Hematopoietic multipotent progenitor cell treated with erythropoietin and hydrocortisone succinate and interleukin-3 and kit ligand, for 8 days (in vitro differentiated cells): ENCODE results near the gene SULT1C2.
"Not testable (repeated sequence)": the region's sequence is repeated elsewhere in the genome, so short reads cannot be mapped to it uniquely, and the experiment has no call there.

Experiments
- DNase-seq: peaks from one replicate; pipeline ENCODE4 v3.0.0-alpha.2; 2015

Gene SULT1C2

GRCh38 chr2:108288534-108289106 lies at the start of gene SULT1C2:
Gene SULT1C2 (plus strand): TSS chr2:108288895. CDS start chr2:108293668, 4,773 bp downstream.
- no peak for DNase-seq

- DNase-seq, result no peak
Observed at GRCh38 chr2:108239786-108240185, 48.9 kb upstream of the SULT1C2 start, which contains the start of gene SULT1C3. Gene SULT1C3 (plus strand): TSS chr2:108239968. CDS start chr2:108247195, 7,227 bp downstream.

GRCh38 chr2:108240966-108241365 lies 47.7 kb upstream of the SULT1C2 start:
- DNase-seq, result no peak

- DNase-seq, result no peak
Observed at GRCh38 chr2:108243566-108243965, 45.1 kb upstream of the SULT1C2 start.

GRCh38 chr2:108244667-108245414 lies 43.9 kb upstream of the SULT1C2 start:
- DNase-seq, result no peak

GRCh38 chr2:108253106-108253505 lies 35.6 kb upstream of the SULT1C2 start:
- DNase-seq, result no peak

- no peak for DNase-seq
Observed at GRCh38 chr2:108257757-108258331, 30.9 kb upstream of the SULT1C2 start.

- DNase-seq, result no peak
Observed at GRCh38 chr2:108260773-108261172, 27.9 kb upstream of the SULT1C2 start.

- DNase-seq, result no peak
Observed at GRCh38 chr2:108262036-108262435, 26.7 kb upstream of the SULT1C2 start.

GRCh38 chr2:108263401-108263800 lies 25.3 kb upstream of the SULT1C2 start:
- no peak for DNase-seq

- no peak for DNase-seq
Observed at GRCh38 chr2:108266218-108266617, 22.5 kb upstream of the SULT1C2 start.

GRCh38 chr2:108267101-108267500 lies 21.6 kb upstream of the SULT1C2 start:
- no peak for DNase-seq

GRCh38 chr2:108268001-108268400 lies 20.7 kb upstream of the SULT1C2 start:
- no peak for DNase-seq

- no peak for DNase-seq
Observed at GRCh38 chr2:108270346-108270745, 18.3 kb upstream of the SULT1C2 start.

- no peak for DNase-seq
Observed at GRCh38 chr2:108270768-108271506, 17.8 kb upstream of the SULT1C2 start.

GRCh38 chr2:108271691-108272253 lies 16.9 kb upstream of the SULT1C2 start:
- no peak for DNase-seq

- no peak for DNase-seq
Observed at GRCh38 chr2:108278631-108279030, 10.1 kb upstream of the SULT1C2 start.

- no peak for DNase-seq
Observed at GRCh38 chr2:108279468-108279867, 9.2 kb upstream of the SULT1C2 start.

GRCh38 chr2:108280466-108280865 lies 8.2 kb upstream of the SULT1C2 start:
- no peak for DNase-seq

- DNase-seq, result not testable (repeated sequence)
Observed at GRCh38 chr2:108284566-108284965, 4.1 kb upstream of the SULT1C2 start.

- no peak for DNase-seq
Observed at GRCh38 chr2:108285616-108286015, 3.1 kb upstream of the SULT1C2 start.

GRCh38 chr2:108287169-108287568 lies 1.5 kb upstream of the SULT1C2 start:
- no peak for DNase-seq

- DNase-seq, result no peak
Observed at GRCh38 chr2:108293850-108294249, 5.2 kb downstream of the SULT1C2 start.
